GM21737 (cell line): ENCODE measurements around the gene MTURN.

Experiments used
- ATAC-seq: cut with Tn5 transposase; IDR thresholded peaks from one replicate; pipeline ENCODE4 v1.9.1; 2021; ENCODE audit warnings: mild to moderate bottlenecking, moderate library complexity; ENCODE audit not compliant: unreplicated experiment

MTURN gene

DNA sequence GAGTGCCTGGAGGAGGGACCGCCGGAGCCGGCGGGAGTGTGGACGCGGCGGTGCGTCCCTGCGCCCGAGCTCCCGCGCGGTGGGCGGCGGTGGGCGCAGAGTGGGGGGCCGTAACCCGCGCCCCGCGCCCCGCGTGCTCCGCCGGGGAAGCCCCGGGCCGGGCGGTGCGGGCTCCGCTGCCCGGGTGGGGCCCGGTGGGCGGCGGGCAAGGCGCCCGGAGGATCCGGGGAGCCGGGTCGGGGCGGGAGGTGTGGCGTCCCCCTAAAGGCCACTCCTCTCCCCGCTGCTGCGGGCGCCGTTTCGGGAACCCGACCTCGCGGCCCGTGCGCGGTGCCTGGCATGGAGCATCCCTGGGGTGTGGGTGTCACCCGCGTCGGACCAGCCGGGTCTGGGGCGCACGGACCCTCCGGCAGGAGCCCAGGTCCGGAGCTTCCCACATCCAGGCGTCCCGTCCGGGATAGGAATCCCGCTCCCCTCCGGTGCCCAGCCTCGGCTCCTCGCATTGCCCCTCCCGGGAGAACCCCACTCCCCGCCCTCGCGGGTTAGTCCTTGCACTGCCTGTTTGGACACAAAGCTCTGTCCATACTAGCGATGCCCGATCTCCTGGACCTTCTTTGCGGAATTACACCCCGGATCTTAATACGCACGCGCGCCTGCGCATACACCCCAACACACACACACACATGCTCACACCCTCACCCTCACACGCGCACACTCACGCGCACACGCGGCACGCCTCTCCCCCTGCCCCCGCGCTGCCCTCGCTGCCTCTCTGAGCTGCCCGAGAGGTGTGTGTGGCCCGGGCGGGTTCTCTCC is 723 bp downstream of the MTURN start:
- peak; percentile 28 for ATAC-seq

GRCh38 chr7:30136117-30136731 is 1.4 kb downstream of the MTURN start:
- no peak for ATAC-seq

DNA sequence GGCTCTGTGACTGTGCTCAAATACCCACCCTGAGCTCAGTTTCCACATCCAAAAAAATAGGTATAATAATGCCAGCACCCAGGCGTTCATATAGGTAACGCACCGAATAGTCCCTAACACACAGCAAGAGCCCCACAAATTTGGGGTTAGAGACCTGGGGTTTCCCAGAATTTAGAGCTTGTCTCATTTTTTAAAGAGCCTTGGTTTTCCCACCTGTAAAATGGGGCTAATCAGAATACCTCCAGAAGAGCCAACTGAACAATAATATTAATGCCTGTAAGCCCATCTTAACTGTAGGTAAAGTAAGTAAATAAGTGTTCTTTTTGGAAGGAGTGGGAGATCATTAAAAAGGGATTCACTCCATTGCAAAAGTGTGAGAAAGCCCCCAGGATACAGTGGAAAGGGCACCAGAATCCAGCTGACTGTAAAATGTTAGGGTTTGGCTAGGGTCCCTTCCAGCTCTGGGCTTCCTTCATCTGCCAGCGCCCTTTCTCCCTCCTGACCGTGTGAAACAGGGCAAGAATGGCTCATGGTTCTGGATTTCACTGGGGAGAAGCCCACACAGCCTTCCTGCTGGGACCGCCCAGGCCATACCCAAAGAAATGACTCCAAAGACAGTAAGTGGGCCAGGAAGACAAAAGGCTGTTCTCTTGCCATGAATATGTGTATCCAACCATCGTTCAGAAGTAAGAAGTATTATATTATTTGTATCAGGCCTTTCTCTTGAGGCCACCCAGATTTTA is 2.1 kb downstream of the MTURN start:
- ATAC-seq, result no peak

GRCh38 chr7:30139836-30140384 is 5.1 kb downstream of the MTURN start:
- ATAC-seq, result no peak

DNA sequence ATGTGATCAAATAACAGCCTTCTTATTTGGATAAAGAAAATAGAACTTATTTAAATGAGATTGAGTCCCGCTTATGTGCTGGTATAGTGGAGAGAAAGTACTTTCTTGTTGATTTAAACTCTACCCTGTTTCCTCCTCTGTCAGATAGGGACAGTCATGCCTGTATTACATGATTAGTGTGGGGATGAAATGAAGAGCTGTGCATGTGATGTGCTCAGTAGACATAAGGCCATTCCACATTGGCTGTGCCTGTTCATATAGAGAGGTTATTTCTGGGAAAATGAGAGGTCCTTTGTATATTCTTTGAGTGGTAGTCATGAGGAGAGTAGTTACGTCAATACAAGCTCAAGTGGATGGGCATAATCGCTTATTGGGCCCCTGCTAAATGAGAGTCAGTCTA is 5.7 kb downstream of the MTURN start:
- no peak for ATAC-seq

GRCh38 chr7:30142710-30143109 is 7.9 kb downstream of the MTURN start:
- no peak for ATAC-seq

DNA sequence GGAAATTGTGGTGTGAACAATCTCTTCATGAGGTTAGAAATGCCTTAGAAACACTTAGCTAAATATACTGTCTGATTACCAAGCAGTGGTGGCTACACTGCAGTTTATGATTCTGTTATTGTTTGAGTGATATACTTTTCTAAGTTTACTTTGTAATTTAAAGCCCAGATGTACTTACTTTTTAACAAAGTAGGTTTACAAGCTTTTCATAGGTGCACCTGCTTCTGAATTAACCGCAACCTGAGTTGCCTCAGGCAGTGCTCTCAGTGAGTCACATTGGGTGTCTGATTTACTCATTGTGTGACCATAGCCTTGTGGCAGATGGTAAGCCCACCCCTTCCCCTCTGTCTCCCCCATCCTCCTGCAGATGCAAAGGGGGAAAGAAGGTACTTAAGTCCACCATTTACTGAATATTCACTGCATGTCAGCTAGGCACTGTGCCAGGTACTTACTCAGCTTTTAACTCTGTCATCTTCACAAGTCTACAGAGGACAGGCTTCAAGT is 9.0 kb downstream of the MTURN start:
- no peak for ATAC-seq

GRCh38 chr7:30144657-30145306 is 10.0 kb downstream of the MTURN start:
- ATAC-seq, result no peak

GRCh38 chr7:30145426-30145970 is 10.7 kb downstream of the MTURN start:
- no peak for ATAC-seq

DNA sequence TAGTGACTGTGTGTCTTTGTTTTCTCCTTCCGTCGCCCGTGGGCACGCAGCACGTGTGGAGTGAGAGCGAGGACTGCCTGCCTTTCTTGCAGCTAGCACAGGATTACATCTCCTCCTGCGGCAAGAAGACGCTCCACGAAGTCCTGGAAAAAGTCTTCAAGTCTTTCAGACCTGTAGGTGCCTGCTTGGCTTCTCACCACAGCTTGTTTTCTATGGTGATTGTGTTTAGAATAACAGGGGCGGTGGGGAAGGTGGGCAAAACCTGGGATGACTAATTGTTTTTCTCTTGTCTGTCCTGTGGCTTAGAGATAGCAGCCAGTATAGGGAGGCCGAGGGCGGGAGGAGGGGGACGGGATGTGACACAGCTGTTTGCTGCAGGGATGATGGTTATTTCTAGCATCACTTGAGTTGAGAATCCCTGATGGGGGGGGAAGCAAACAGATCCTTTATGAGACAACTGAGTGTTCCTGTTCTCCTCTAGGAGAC is 11.4 kb downstream of the MTURN start:
- no peak for ATAC-seq

DNA sequence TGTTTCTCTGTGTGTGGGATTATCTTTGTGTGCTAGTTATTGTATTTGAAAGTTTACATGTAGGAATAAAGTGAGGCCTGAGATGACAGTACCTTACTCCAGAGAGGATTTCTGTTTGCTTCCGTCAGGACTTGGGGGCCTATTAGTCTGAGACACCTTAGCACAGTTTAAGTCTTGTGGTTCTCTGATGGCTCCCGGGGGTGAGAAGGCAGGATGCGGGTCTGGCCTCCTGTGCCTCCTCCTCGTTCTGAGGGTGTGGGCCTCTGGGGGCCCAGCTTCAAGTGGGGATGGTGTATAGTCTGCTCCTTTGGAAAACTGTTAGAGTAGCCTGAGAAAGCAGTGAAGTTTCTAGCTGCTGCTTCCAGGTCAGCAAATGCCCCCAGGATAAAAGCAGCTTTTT is 12.4 kb downstream of the MTURN start:
- ATAC-seq, result no peak

DNA sequence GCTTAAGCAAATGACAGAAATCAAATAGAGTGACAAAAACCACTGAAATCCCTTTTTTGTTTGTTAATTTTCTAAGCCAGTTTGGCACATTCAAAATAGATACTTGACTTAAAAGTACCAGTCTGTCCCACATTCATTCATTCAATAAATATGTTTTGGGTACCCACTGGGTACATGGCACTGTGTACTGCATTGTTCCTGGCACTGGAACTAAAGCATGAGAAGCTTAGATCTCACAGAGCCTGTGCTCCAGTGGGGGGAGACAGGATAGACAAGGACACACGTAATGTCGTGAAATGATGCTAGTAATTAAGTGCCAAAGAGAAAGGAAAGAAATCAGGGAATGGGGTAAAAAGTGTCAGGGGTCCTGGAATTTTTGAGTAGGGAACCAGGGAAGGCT is 13.0 kb downstream of the MTURN start:
- no peak for ATAC-seq

DNA sequence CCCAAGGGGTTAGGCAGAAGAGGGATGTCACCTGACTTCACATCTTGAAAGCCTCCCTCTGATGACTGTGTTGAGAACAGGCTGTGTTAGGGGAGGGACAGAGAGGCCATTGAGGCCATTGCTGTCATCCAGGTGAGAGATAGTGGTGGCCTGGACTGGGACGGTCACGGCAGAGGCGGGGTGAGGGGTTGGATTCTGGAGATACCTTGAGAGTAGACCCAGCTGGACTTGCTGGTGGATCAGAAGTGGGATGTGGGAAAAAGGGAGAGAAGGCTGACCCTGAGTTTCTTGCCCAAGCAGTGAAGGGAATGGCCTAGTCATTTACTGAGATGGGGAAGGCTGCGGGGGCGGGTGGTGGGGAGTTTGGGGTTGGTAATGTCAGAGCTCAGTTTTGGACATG is 13.6 kb downstream of the MTURN start:
- ATAC-seq, result no peak

DNA sequence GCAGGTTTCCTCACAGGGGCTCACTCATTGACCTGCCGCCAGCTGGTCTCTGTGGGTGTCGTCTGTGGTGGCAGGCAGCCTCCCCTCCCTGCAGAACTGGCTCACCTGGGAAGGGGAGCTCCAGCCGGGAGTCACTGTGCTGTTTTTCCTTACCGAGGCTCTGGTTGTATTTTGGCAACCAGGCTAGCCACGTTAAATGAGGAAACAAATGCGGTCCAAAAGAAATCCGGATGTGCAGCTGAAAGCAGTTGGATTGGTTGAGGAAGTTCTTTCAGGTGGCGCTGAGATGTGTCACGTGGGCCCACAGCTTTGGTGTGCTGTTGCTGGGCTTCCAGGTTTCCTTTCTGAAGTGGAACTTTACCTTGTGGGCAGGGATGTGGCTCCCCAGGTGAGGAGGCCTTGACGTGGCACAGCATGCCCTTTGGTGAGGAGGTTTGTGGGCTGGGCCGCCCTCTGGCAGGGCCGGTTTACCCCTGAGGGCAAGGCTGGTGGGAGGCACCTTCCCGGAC is 14.2 kb downstream of the MTURN start:
- ATAC-seq, result no peak

DNA sequence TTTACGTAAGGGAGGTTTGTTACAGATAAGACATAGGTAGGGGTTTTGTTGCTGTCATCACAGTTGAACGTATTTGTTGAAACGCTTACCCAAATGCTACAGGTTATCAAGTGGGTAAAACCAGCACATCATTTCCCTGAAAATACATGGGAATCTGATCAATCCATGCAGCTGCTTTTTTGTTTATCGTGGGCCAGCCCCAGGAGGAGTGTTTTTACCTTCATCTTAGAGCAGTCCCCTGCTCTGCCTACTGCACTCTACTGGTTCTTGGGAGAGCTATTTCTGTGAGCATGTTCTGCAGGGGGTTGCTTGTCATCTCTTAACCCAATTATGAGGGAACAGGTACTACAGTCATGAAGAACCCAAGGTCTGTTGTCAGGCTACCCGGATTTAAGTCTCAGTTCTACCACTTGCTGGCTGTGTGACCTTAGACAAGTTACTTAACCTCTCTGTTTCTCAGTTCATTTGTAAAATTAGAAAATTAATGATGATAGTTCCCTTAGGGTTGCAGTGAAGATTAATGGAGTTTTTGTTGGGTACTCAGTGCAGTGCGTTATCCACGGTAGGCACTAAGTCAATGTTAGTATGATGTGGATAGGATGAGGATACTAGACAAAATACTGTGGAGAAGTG is 15.0 kb downstream of the MTURN start:
- no peak for ATAC-seq

GRCh38 chr7:30150711-30151110 is 15.9 kb downstream of the MTURN start:
- ATAC-seq, result no peak

GRCh38 chr7:30154111-30154587 is 19.4 kb downstream of the MTURN start:
- no peak for ATAC-seq

DNA sequence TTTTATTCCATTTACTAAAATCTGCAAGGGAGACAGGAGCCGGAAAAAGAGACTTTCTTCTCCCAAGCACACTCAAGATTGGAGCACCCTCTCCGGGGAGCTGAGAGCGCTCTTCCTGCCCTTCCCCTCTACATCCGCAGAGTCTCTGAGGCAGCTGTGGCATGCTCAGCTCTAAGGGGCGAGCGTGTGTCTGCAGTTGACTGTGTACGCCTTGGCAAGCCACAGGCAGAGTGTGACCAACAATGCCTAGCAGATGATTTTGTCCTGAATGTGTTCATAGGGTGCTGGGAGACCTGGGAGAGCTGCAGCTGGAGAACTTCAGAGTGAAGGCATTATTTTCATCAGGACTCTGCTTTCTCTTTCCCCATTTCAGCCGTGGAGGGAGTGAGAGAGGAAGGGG is 20.7 kb downstream of the MTURN start:
- no peak for ATAC-seq

DNA sequence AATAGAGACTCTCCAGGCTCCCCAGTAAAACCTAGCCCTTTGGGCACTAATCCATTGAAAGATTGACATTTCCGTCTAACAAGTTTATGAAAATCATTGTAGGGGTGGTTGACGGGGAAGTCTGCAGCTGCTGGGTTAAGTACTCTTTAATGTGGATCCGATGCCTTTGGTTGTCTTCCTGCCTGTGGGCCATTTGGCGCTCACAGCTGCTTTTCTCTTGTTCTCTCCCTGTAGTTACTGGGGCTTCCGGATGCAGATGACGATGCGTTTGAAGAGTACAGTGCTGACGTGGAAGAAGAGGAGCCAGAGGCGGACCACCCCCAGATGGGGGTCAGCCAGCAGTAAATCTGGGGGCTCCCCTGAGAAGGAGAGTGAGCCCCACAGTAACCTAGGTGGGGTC is 22.4 kb downstream of the MTURN start:
- no peak for ATAC-seq

- ATAC-seq, result no peak
Measured at GRCh38 chr7:30159163-30159562, 24.4 kb downstream of the MTURN start.
